HG03103 (cell line): ENCODE results near the gene TPK1.
"Not testable (repeated sequence)": the region's sequence is repeated elsewhere in the genome, so short reads cannot be mapped to it uniquely, and the experiment has no call there.

Experiments used
- ATAC-seq: cut with Tn5 transposase; IDR thresholded peaks from one replicate; pipeline ENCODE4 v1.9.1; 2021; ENCODE audit warnings: low read depth; ENCODE audit not compliant: unreplicated experiment

The TPK1 gene

GRCh38 chr7:144730224-144730623 is 105.6 kb downstream of the TPK1 start:
- ATAC-seq, result no peak

- ATAC-seq, result no peak
These were observed 106.6 kb downstream of the TPK1 start for GRCh38 chr7:144729226-144729625.

DNA sequence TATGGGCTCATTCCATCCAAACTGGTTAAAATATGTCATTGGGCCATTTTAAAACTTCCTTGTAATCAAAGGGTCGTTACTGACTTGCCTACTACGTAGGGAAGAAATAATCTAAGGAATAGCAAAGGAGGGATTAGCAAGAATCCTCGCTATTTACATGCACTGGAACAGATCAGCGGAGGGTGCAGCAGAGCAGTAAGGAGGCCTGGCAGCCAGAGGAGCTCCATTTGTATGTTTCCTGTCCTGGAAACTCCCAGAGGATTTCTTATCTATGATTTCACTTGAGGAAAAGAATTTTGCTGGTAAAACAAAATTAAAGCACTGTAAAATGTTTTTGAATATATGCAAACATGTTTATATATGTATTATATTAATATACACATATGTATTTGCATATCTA is 107.3 kb downstream of the TPK1 start:
- no peak for ATAC-seq

GRCh38 chr7:144726840-144727239 is 109.0 kb downstream of the TPK1 start:
- not testable (repeated sequence) for ATAC-seq

DNA sequence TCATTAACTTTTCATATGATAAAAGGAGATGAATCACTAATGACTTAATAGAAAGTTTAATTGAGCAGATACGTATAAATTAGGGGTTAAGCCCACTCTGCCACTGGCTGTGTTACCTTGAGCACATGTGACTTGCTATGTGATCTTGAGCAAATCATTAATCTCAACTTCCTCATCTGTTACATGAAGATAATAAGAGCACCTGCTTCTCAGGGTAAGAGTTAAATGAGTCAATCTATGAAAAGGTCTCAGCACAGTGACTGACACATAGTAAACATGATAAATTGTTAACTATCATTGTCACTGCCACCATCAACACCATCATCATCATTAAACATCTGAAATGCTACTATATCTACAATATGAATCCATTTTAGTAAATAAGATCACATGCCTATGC is 110.8 kb downstream of the TPK1 start:
- peak; percentile 87 for ATAC-seq

DNA sequence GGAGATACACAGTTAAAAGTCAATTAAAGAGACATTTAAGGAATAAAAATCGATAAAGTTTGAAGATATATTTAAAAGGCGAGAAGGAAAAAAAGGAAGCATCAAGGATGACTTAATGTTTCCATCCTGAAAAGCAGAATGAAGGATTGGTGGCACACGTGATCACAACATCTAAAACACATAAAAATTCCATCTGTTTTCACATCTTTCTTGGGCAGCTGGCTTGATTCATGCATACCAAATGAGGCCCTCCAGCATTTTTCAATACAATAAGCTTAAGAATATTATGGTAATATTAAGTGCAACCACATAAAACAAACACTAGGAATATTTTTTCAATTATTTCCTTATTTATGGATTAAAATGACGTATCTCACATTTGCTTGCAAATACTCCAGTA is 112.6 kb downstream of the TPK1 start:
- no peak for ATAC-seq

DNA sequence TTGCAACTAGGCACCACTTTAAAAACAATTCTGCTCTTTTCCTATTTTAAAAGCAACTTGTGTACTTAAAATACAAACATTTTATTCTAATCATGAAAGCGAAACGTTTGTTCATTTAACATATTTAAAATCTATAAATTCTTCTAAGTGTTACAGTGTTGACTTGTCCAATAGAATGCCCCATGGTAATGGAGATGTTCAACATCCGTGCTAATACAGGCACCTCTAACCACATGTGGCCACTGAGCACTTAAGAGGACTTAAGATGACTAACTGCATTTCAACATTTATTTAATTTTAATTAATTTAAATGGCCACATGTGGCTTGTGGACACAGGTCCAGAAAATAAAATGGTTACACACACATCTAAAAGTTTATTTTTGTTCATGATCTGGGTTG is 115.1 kb downstream of the TPK1 start:
- ATAC-seq, result no peak

DNA sequence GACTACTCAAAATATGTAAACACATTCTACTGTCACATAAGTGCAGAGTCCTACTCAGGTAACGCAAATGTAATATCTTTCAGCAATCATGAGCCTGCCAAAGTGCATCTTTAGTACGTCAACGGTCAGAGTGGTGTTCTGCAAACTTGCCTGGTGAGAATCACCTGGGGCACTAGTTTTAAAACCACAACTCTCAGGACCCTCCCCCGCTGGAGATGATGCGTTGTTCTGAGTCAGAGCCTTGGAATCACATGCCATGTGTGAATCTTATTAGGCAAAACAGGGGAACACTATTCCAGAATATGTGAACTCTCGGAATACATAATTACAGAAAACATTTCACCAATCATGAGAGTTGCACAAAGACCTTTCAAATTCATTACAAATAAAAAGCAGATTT is 115.7 kb downstream of the TPK1 start:
- ATAC-seq, result no peak

DNA sequence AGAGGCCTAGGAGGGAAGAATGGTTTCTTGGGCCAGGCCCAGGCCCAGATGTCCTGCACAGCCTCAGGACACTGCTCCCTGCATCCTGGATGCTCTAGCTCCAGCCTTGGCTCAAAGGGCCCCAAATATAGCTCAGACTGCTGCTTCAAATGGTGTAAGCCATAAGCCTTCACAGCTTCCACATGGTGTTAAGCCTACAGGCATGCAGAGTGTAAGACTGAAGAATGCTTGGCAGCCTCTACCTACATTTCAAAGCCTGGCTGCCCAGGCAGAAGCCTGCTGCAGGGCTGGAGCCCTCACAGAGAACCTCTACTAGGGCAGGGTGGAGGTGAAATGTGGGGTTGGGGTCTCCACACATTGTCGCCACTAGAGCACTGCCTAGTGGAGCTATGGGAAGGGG is 118.1 kb downstream of the TPK1 start:
- no peak for ATAC-seq

- no peak for ATAC-seq
These were observed 122.0 kb downstream of the TPK1 start for GRCh38 chr7:144713850-144714249.

DNA sequence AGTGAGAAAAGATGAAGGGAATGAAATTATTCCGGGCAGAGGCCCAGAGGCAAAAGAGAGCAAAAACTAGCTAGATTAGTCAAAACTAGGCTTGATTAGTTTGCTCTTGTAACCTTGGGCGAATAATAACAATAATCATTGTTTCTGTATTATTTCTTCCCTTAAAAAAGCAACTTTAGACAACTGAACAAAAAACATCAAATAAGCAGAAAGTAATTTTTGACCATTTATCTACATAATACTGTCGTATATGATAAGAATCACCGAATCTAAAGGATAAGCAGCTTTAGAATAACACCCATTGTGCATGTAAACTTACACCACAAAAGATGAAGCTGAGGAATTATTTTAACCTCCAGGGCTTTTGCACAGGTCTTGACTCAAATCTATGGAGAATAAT is 125.1 kb downstream of the TPK1 start:
- no peak for ATAC-seq

GRCh38 chr7:144709066-144709465 is 126.8 kb downstream of the TPK1 start:
- no peak for ATAC-seq

DNA sequence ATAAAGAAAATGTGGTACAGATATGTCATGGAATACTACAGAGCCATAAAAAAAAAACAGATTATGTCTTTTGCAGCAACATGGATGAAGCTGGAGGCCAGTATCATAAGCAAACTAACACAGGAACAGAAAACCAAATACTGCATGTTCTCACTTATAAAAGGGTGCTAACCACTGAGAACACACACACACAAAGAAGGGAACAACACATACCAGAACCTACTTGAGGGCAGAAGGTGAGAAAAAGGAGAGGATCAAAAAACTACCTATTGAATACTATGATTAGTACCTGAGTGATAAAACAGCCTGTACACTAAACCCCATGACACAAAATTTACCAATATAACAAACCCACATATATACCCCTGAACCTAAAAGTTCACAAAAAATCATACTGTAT is 144.6 kb downstream of the TPK1 start:
- no peak for ATAC-seq

- ATAC-seq, result no peak
These were observed 153.1 kb downstream of the TPK1 start for GRCh38 chr7:144682581-144683280.

- no peak for ATAC-seq
These were observed 159.4 kb downstream of the TPK1 start for GRCh38 chr7:144676492-144676891.

- no peak for ATAC-seq
These were observed 161.3 kb downstream of the TPK1 start for GRCh38 chr7:144674550-144674949.

DNA sequence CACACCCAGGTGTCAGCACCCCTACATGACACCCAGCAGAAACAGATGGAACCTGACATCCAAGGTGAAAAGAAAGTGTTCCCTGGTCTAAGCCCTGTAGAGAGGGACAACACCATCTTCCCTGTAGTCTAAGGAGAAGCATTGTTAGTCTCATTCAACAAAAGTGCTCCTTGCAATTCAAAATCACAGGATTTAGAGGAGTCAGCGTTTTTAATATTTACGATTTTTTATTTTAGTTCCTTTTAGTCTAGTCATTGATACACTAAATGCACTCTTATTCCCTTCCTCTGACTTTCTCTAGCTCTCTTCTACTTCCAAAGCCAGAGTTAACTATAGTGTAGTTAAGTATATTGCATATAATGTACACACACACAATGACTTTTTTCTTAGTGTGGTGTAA is 163.0 kb downstream of the TPK1 start:
- no peak for ATAC-seq

DNA sequence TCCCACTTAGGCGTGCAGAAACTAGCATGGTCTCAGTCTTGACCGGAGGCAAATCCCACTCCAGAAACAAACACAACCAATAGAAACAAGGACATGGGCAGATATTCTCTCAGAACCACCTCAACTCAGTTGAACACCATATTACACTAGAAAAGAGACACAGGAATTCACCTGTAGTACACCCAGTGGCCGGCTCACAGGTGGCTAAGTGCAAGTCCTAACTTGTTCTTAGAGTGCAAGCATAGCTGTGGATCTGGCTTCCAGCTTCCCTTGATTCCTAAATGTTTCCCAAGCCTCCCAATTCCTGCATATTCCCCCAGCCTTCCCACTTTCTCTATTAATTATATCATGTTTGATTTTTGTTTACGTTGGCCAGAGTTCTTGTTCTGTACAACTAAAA is 164.4 kb downstream of the TPK1 start:
- no peak for ATAC-seq

- no peak for ATAC-seq
These were observed 165.6 kb downstream of the TPK1 start for GRCh38 chr7:144670218-144670617.

DNA sequence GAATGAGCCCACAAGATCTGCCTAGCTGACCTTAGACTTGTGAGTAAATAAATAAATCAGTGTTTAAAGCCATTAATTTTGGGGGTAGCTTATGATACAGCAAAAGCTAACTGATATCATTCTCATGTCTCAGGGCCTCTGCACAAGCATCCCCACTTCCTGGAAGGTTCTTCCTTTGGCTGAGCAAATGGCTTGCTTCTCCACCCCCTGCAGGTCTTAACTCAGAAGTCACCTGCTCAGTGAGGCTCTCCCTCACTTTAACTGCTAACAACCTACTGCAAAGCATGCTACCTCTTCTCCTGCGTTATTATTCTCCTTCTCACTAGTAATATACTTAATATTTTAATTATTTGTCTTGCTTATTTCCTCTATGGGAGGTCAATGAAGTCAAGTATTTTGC is 167.3 kb downstream of the TPK1 start:
- no peak for ATAC-seq

DNA sequence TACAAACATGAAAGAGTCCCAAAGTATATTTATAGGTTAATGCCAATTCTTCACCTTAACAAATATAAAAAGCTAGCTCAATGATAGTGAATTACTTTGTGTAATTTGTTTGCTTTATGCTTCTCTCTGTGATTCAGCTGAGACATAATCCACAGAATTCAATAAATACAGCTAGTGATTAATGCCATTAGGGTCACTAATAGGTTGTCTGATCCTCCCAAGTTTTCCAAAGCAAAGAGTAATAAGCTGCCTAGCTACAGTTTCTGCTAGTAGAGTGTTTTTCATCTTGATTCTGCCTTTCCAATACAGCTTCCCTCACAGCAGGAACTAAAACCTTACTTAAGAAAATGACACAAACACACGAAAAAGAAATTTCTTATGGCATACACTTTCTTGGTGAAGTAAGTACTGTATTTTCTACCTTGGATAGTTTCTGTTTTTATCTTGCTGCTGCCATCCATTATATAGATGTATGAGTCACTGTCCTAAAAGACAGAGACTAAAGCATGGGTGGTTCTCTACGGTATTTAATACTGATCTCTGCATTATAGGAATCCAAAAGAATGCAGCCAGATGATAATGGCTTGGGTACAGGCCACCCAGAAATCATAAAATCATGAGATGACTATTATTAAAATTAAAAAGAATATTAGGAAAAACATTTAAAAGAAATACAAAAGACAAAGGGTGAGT is 170.0 kb downstream of the TPK1 start:
- ATAC-seq, result no peak

- no peak for ATAC-seq
These were observed 176.6 kb downstream of the TPK1 start for GRCh38 chr7:144659211-144659610.
